TTC549 (cell line): ENCODE results near the gene SERINC3.

Experiments
- FAIRE-seq: peaks from 2 replicates; lab custom pipeline; 2012; peaks lifted over from hg19 to GRCh38; lab: Jason Lieb, UNC

SERINC3 gene

DNA sequence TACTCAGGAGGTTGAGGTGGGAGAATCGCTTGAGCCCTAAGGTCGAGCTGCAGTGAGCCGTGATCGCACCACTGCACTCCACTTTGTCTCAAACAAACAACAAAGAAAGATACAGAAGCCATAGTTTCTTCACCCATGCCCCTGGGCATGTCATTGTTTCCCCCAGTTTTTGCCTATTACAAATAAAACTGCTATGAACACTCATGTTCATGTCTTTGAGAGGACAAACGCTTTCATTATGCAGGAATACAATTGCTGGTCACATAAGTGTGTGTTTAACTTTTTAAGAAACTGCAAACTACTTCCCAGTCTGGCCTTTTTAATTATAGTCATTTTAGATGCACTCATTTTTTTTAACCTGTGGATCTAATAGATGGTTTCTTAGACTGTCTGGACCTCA, 58.4 kb downstream of the SERINC3 start:
- no peak for FAIRE-seq

DNA sequence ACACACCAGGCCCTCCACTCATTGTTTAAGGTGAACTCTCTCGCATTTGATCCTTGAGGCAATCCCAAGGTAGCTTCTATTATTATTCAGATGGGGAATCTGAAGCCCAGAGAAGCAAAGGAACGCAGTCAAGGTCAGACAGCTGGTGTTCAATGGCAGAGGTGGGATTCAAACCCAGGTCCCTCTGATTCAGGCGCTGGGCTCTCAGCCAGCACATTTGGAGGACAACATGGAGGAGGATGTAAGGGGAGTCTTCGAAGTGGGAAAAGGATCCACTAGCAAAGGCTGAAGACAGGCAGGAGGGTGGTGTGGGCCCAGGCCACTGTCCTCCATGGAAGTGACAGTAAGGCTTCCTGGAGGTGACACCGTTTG, 60.1 kb downstream of the SERINC3 start:
- FAIRE-seq = no peak

- no peak for FAIRE-seq
These were observed 60.6 kb downstream of the SERINC3 start for GRCh38 chr20:44461142-44461802.

DNA sequence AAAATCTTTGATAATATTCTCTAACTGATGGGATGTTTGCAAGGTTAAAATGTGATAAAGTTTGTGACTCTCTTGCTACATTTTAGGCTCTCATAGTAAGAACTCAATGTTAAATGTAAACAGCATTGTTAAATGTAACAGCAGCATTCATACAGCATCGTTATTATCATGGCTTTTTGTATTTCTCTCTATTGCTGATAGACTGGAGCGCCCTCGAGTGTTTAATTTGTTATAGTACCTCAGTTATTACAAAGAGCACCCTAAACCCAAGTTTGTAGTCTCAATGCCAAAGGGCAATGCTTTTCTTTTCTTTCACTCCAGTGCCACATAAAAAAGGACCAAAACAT, 61.1 kb downstream of the SERINC3 start:
- FAIRE-seq = peak; percentile 41

DNA sequence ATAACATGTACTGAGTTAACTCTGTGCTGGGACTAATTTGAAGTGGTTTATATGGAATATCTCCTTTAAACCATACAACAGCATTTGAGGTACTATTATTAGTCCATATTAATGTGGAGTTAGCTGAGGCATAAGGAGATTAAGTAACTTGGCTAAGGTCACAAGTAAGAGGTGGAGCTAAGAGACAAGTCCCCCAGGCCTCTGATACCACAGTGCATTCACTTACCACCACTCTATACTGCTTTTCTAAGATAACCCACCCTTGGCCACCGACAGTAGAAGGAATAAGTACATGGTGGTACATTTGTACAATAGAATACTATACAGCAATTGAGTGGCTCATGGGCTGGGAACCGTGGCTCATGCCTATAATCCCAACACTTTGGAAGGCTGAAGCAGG, 62.6 kb downstream of the SERINC3 start:
- FAIRE-seq = no peak

- FAIRE-seq = no peak
These were observed 64.9 kb downstream of the SERINC3 start for GRCh38 chr20:44457016-44457415.

- no peak for FAIRE-seq
These were observed 65.3 kb downstream of the SERINC3 start for GRCh38 chr20:44456611-44457010.

DNA sequence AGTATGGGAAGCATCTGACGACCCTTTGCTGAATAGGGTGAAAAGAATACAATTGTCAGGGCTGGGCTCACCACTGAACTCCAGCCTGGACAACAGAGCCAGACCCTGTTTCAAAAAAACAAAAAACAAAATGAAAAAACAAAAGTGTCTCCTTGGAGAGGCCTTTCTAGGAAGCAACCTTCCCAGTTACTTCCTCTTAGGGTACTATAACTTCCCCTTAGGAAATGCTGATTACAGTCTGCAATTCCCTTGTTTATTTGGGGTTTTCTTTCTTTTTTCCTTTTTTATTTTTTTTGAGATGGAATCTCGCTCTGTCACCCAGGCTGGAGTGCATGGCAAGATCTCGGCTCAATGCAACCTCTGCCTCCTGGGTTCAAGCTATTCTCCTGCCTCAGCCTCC, 66.7 kb downstream of the SERINC3 start:
- FAIRE-seq = no peak

- FAIRE-seq = no peak
These were observed 67.4 kb downstream of the SERINC3 start for GRCh38 chr20:44454306-44454963.

GRCh38 chr20:44450903-44451450, 70.9 kb downstream of the SERINC3 start:
- no peak for FAIRE-seq

- no peak for FAIRE-seq
These were observed 71.5 kb downstream of the SERINC3 start for GRCh38 chr20:44450281-44450889.

DNA sequence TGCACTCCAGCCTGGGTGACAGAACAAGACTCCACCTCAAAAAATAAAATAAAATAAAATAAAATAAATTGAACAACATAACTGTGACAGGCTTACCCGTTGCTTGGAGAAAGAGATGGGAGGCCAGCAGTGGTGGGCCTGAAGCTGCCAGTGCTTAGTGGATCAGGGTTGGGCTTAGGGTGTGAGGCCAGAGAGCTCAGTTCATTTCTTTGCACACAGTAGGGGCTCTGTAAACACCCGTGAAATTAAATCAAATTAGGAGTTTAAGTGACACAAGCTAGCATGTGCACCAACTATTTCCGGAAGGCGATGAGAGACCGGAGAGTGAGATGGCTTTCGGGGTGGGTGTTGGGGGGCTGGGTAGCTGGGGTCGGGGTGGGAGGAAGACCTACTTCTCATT, 72.0 kb downstream of the SERINC3 start:
- no peak for FAIRE-seq

GRCh38 chr20:44448753-44449546, 72.9 kb downstream of the SERINC3 start:
- no peak for FAIRE-seq

DNA sequence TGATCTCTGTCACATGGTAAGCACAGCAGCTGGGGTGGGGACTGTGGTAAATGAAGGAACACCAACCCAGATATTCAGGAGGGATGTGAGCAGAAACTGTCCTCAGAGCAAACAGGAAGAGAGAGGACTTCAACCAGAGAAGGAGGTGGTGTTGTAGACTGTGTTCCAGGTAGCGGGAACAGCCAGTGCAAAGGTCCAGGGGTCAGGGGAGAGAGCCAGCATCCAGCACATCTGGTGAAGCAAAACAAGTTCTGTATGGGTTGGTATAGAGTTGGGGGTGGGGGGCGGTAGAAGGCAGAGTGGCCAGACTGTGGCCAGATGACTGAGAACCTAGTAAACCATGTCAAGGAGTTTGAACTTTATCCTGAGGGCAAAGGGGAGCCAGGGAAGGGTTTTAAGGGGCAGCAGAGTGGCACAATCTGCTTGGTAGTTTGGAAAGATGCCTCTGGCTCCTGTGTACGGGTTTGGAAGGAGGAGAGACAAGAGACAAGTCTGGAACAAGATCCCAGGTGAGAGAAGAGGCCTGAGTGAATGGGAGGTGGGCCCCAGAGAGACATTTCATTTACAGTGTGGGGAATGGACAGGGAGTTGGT, 73.9 kb downstream of the SERINC3 start:
- FAIRE-seq = no peak
